PC-3 (cell line): ENCODE results near the gene HIVEP3. TPM values are rescaled to one million over a fixed set of nuclear protein-coding genes. Genes with fewer than 3 reads are reported as not detected.

Experiments
- ATAC-seq: fragments of 200-7000 bp; cut with Tn5 transposase; 2 replicates; pipeline ENCODE4 v1.9.1; 2020; ENCODE audit warnings: mild to moderate bottlenecking, moderate library complexity
- BruUV-seq: library from RNA; stranded (reverse); fragments of 400-500 nt; replicated peaks from 2 replicates; lab custom pipeline; 2021; lab: Mats Ljungman, UMichigan
- CTCF ChIA-PET: fragments of 300-600 bp; sonication (Branson Sonifier 250); formaldehyde crosslinking; loops from one replicate; lab custom pipeline; 2022; ENCODE audit warnings: antibody characterized with exemption; lab: Charles Lee
- POLR2A ChIA-PET: fragments of 300-600 bp; sonication (Branson Sonifier 250); formaldehyde crosslinking; loops from one replicate; lab custom pipeline; 2022; ENCODE audit warnings: antibody characterized with exemption; ENCODE audit not compliant: unreplicated experiment; lab: Charles Lee
- DNase-seq: peaks from one replicate; pipeline ENCODE4 v3.0.0-alpha.2; 2015
- H2AFZ ChIP-seq: fragments of 300-600 bp; sonication (generic); 2 replicates; pipeline ENCODE4 v1.6.0; 2016; ENCODE audit warnings: antibody characterized with exemption, low read length
- H3F3A ChIP-seq: fragments of 300-600 bp; sonication (generic); one replicate; pipeline ENCODE4 v1.6.0; 2017; ENCODE audit warnings: antibody characterized with exemption, low read length, control low read depth, mild to moderate bottlenecking; ENCODE audit not compliant: unreplicated experiment
- H3K27ac ChIP-seq: fragments of 300-600 bp; sonication (generic); 2 replicates; pipeline ENCODE4 v1.5.1; 2016; ENCODE audit warnings: mild to moderate bottlenecking, low read length
- H3K27me3 ChIP-seq: fragments of 300-600 bp; sonication (generic); 2 replicates; pipeline ENCODE4 v1.6.1; 2016; ENCODE audit warnings: low read length, mixed read lengths
- H3K36me3 ChIP-seq: fragments of 300-600 bp; sonication (generic); 2 replicates; pipeline ENCODE4 v1.6.1; 2016; ENCODE audit warnings: low read depth, mixed run types, low read length, mixed read lengths
- H3K4me1 ChIP-seq: fragments of 300-600 bp; sonication (generic); 2 replicates; pipeline ENCODE4 v1.5.1; 2016; ENCODE audit warnings: low read length; ENCODE audit not compliant: insufficient read depth
- H3K4me2 ChIP-seq: fragments of 300-600 bp; sonication (generic); 2 replicates; pipeline ENCODE4 v1.6.0; 2016; ENCODE audit warnings: low read length
- H3K4me3 ChIP-seq: fragments of 300-600 bp; sonication (generic); 2 replicates; pipeline ENCODE4 v1.5.1; 2016; ENCODE audit warnings: mild to moderate bottlenecking, low read length, mixed read lengths
- H3K79me2 ChIP-seq: fragments of 300-600 bp; sonication (generic); 2 replicates; pipeline ENCODE4 v1.6.1; 2017; ENCODE audit warnings: low read length, mixed read lengths
- H3K9ac ChIP-seq: fragments of 300-600 bp; sonication (generic); 2 replicates; pipeline ENCODE4 v1.6.0; 2016; ENCODE audit warnings: mild to moderate bottlenecking, low read length
- H3K9me2 ChIP-seq: fragments of 300-600 bp; sonication (generic); replicated peaks from 2 replicates; pipeline ENCODE4 v1.6.1; 2016; ENCODE audit warnings: mixed run types, low read length, mixed read lengths
- H3K9me3 ChIP-seq: fragments of 300-600 bp; sonication (generic); 2 replicates; pipeline ENCODE4 v1.6.1; 2016; ENCODE audit warnings: low read length, mixed read lengths
- H4K20me1 ChIP-seq: fragments of 300-600 bp; sonication (generic); 2 replicates; pipeline ENCODE4 v1.6.1; 2016; ENCODE audit warnings: low read length, mixed read lengths
- EZH2 ChIP-seq: fragments of 300-600 bp; sonication (generic); IDR thresholded peaks from one replicate; pipeline ENCODE4 v1.6.1; 2017; ENCODE audit warnings: antibody characterized with exemption, mild to moderate bottlenecking, low read length; ENCODE audit not compliant: unreplicated experiment
- EZH2phosphoT487 ChIP-seq: fragments of 300-600 bp; sonication (generic); IDR thresholded peaks from 2 replicates; pipeline ENCODE4 v1.6.1; 2018; ENCODE audit warnings: mild to moderate bottlenecking, antibody characterized with exemption, low read length, borderline replicate concordance
- intact Hi-C: fragments of 100-400 bp; cut with micrococcal nuclease; formaldehyde crosslinking; loops from 2 replicates; pipeline ENCODE4 v1.9.0; 2023
- total RNA-seq: library from RNA; depleted of rRNA; stranded (reverse); fragments of >200 nt; gene quantifications from 2 replicates; pipeline ENCODE4 v1.2.3, GENCODE V29; 2014
- TF ChIP-seq, protein P1 (sequence below): fragments of 300-600 bp; sonication (generic); conservative IDR thresholded peaks from 2 replicates; pipeline ENCODE4 v1.5.1; 2017; ENCODE audit warnings: antibody characterized with exemption, low read depth, mild to moderate bottlenecking, low read length

HIVEP3 gene
- total RNA-seq, 1 experiment from 2014 or later = 9.8 TPM

DNA sequence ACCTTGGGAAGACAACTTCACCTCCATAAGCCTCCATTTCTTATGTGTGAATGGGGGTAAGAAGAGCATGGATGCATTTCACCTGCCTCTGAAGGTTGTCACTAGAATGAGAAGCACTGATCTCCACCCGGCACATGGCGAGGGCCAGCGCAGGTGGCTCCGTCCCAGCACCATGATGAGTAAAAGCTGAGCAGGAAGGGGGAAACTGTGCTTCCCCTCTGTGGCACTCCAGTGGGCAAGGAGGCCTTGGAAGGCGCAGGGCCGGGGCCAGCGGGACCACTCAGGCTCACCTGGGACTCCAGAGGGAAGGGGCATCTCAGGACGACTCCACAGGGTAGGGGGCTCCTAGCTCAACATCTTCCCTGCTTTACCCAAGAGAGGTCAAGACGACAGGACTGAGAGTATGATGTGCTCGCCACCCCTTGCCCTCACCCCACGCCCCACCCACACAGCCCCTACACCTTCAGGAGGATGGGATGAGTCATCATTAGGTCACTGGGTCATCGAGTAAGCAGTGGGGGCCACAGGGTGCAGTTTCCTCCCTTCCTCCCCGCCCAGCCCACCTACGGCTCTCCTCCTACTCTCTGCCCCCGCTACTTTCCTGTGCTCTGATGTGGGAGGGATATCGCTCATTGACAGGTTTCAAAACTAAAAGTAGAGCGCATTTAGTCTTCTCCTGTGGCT, 112.1 kb downstream of the HIVEP3 start:
- no peak overlapping the region for H3K4me2 ChIP-seq
- no peaks in the 10 kb centered on the region for H3K9me2 ChIP-seq
- H4K20me1 ChIP-seq = no peaks in the 10 kb centered on the region
- no peaks in the 10 kb centered on the region for H3K27me3 ChIP-seq
- no peaks in the 10 kb centered on the region for H3F3A ChIP-seq
- ChIA-PET CTCF (no interaction called here), POLR2A (no interaction called here)
- no peak for TF ChIP-seq EZH2
- TF ChIP-seq, protein P1, sequence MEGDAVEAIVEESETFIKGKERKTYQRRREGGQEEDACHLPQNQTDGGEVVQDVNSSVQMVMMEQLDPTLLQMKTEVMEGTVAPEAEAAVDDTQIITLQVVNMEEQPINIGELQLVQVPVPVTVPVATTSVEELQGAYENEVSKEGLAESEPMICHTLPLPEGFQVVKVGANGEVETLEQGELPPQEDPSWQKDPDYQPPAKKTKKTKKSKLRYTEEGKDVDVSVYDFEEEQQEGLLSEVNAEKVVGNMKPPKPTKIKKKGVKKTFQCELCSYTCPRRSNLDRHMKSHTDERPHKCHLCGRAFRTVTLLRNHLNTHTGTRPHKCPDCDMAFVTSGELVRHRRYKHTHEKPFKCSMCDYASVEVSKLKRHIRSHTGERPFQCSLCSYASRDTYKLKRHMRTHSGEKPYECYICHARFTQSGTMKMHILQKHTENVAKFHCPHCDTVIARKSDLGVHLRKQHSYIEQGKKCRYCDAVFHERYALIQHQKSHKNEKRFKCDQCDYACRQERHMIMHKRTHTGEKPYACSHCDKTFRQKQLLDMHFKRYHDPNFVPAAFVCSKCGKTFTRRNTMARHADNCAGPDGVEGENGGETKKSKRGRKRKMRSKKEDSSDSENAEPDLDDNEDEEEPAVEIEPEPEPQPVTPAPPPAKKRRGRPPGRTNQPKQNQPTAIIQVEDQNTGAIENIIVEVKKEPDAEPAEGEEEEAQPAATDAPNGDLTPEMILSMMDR = no peak
- no peak for TF ChIP-seq EZH2phosphoT487
- H3K79me2 ChIP-seq = no peaks in the 10 kb centered on the region
- H2AFZ ChIP-seq = no peak overlapping the region
- BruUV-seq = no TSS peak
- H3K9me3 ChIP-seq = no peaks in the 10 kb centered on the region
- no peaks in the 10 kb centered on the region for H3K36me3 ChIP-seq
- DNase-seq (no peak), ATAC-seq (no peak)
- peaks cover 27% of the 10 kb centered on the region for H3K4me1 ChIP-seq
- intact Hi-C loops = no loop called here
- H3K4me3 ChIP-seq = no peak overlapping the region
- H3K27ac ChIP-seq = no peak overlapping the region
- no peak overlapping the region for H3K9ac ChIP-seq

DNA sequence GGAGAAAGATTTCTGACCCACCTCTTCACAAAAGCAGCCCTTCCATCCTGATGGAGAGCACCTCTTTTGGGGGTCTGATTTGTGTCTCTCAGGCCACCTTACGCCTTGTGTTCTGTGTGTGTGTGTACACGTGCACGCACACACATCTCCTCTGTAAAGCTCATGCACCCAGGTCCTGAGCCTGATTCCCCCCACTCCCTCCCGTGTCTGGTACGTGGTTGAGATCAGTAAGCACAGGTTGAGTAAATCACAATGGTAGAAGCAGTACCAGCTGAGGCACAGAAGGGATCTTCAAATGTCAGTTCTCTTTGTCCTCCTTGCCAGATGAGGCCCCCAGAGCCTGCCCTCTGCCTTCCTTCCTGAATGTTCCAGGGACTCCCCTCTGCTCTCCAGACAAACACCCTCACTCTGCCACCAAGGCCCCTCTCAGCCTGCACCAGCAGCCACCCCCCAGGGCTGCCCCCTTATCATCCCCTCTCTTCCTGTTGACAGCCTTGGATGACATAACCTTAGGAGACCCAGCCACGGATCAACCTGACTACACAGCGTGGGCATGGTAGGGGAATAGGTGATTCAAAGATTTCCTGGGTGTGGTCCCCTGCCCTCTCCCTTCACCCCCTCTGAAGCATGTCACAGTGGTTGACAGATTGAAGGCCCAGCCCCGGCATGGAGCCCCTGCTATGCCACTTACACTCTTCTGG, 112.8 kb downstream of the HIVEP3 start:
- ChIA-PET POLR2A (no interaction called here), CTCF (no interaction called here)
- Histone ChIP-seq H3K4me3 (no peak overlapping the region), H3K4me2 (no peak overlapping the region), H3K9me3 (no peaks in the 10 kb centered on the region), H3K4me1 (peaks cover 21% of the 10 kb centered on the region), H3F3A (no peaks in the 10 kb centered on the region), H3K79me2 (no peaks in the 10 kb centered on the region), H3K36me3 (no peaks in the 10 kb centered on the region), H2AFZ (no peak overlapping the region), H3K9me2 (no peaks in the 10 kb centered on the region), H3K27me3 (no peaks in the 10 kb centered on the region), H3K27ac (no peak overlapping the region), H4K20me1 (no peaks in the 10 kb centered on the region), H3K9ac (no peak overlapping the region)
- intact Hi-C loops = no loop called here
- ATAC-seq (no peak), DNase-seq (no peak)
- no TSS peak for BruUV-seq
- TF ChIP-seq EZH2 = no peak
- no peak for TF ChIP-seq EZH2phosphoT487
- TF ChIP-seq, protein P1 = no peak

DNA sequence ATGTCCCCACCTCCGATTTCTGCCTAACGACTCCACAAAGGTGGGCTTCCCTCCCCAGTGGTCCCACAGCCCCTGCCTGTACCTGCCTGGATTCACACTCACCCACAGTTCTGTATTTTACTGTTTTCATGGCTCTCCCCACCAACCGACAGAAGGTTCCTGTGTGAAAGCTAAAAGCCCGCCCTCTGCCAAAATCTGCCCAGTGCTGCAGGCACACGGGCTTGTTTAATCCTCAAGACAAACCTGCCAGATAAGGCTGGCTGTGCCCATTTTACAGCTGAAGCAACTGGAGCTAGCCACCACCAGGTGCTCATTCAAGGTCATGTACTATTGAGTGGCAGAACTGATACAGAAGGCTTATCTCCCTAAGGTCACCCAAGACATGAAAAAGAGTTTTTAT, 114.5 kb downstream of the HIVEP3 start:
- TF ChIP-seq EZH2 (no peak), EZH2phosphoT487 (no peak)
- TF ChIP-seq, protein P1 = no peak
- DNase-seq = no peak
- no peaks in the 10 kb centered on the region for H3K9me3 ChIP-seq
- ChIA-PET CTCF (no interaction called here), POLR2A (no interaction called here)
- H3K9ac ChIP-seq = no peak overlapping the region
- no peaks in the 10 kb centered on the region for H3K9me2 ChIP-seq
- H3K36me3 ChIP-seq = no peaks in the 10 kb centered on the region
- H3K4me2 ChIP-seq = no peak overlapping the region
- H4K20me1 ChIP-seq = no peaks in the 10 kb centered on the region
- no peak overlapping the region for H3K4me3 ChIP-seq
- no peaks in the 10 kb centered on the region for H3K27me3 ChIP-seq
- peaks cover 25% of the 10 kb centered on the region for H3K4me1 ChIP-seq
- no peaks in the 10 kb centered on the region for H3F3A ChIP-seq
- no peaks in the 10 kb centered on the region for H3K79me2 ChIP-seq
- H2AFZ ChIP-seq = no peak overlapping the region
- intact Hi-C loops = no loop called here
- no TSS peak for BruUV-seq
- ATAC-seq = no peak
- H3K27ac ChIP-seq = no peak overlapping the region
